ENCODE data around the gene STAT5B. TPM values are rescaled to one million over a fixed set of nuclear protein-coding genes. Genes with fewer than 3 reads are reported as not detected.

Gene STAT5B
- total and polyA plus RNA-seq, 2 donors (not counting 1 experiment from before 2014, with no cell fraction given): 24.4 to 29.6 TPM

DNA sequence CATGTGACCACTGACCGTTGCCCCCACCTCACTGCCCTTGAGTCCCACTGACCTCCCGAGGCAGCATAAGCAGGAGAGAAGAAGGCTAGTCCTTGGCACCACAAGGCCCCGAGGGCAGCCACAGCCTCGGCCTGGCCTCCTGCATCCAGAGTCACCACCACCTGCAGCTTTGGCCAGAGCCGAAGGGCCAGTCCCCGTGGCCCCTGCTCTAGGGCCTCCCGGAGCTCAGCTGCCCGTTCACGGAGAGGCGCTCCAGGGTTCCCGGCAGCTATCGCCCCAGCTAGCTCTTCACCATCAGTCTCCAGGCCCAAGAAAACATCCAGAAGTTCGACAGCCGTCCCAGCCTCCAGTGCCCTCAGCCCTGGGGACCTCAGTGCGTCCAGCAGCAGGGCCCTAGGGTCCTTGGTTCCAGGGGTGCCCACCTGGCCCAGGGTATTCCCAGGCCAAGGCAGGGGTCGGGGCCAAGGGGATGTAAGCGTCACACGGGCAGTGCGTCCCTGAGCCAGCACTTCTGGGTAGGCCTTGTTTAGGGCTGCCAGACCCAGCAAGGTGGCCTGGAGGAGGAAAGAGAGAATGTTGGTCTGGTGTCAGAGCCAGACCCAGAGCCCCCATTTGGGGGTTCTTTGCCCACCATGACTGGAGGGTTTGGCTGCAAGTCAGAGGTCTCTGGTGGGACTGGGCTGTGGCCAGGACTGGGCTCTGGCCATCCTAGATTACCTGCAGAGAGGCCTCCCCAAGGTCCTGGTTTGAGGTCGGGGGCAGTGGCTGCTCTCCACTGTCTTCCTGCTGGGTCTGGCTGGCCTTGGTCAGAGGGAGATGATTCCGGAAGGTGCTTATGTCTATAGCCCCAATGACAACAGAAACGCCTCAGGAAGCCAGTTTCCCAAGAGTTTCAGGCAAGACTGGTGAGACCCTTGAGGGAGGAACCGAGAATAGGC lies 83.7 kb downstream of the STAT5B start:
- no peak overlapping the region for H3K4me2 ChIP-seq (ENCODE audit: extremely low read depth, insufficient read depth, low read length)
- no peak overlapping the region for H3K27ac ChIP-seq (ENCODE audit: insufficient read depth, low read length)
- H3K4me3 ChIP-seq (replicated peaks in 1 of 4; ENCODE audit: control extremely low read depth in 1 of 4, insufficient read depth in 1 of 4, low read depth in 3 of 4, low read length in 4 of 4): no peak overlapping the region
- no peaks in the 10 kb centered on the region for H3K36me3 ChIP-seq (ENCODE audit: control insufficient read depth, insufficient read depth, low read length)
- TF ChIP-seq, protein P1, sequence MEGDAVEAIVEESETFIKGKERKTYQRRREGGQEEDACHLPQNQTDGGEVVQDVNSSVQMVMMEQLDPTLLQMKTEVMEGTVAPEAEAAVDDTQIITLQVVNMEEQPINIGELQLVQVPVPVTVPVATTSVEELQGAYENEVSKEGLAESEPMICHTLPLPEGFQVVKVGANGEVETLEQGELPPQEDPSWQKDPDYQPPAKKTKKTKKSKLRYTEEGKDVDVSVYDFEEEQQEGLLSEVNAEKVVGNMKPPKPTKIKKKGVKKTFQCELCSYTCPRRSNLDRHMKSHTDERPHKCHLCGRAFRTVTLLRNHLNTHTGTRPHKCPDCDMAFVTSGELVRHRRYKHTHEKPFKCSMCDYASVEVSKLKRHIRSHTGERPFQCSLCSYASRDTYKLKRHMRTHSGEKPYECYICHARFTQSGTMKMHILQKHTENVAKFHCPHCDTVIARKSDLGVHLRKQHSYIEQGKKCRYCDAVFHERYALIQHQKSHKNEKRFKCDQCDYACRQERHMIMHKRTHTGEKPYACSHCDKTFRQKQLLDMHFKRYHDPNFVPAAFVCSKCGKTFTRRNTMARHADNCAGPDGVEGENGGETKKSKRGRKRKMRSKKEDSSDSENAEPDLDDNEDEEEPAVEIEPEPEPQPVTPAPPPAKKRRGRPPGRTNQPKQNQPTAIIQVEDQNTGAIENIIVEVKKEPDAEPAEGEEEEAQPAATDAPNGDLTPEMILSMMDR (conservative IDR thresholded peaks at IDR 0.05 in 1 of 2, IDR thresholded peaks at IDR 0.05 in 1 of 2; ENCODE audit: low read depth in 1 of 2, low read length in 2 of 2): no peak
- TF ChIP-seq EZH2 (IDR thresholded peaks at IDR 0.05; ENCODE audit: low read length, missing control alignments): no peak
- no peaks in the 10 kb centered on the region for H3K79me2 ChIP-seq (ENCODE audit: control insufficient read depth, insufficient read depth, low read length)
- H3K27me3 ChIP-seq (ENCODE audit: control insufficient read depth, insufficient read depth, low read length): no peaks in the 10 kb centered on the region
- no peaks in the 10 kb centered on the region for H3K4me1 ChIP-seq (ENCODE audit: control insufficient read depth, extremely low read depth, insufficient read depth, low read length)
- H4K20me1 ChIP-seq (ENCODE audit: control insufficient read depth, extremely low read depth, insufficient read depth, low read length): no peaks in the 10 kb centered on the region
- no peak overlapping the region for H2AFZ ChIP-seq (ENCODE audit: low read length)
- DNase-seq (ENCODE audit: low read depth in 2 of 2): no peak
- no peaks in the 10 kb centered on the region for H3K9me3 ChIP-seq (ENCODE audit: control insufficient read depth, insufficient read depth, low read depth, low read length)
- H3K9ac ChIP-seq (ENCODE audit: insufficient read depth, low read length): no peak overlapping the region

DNA sequence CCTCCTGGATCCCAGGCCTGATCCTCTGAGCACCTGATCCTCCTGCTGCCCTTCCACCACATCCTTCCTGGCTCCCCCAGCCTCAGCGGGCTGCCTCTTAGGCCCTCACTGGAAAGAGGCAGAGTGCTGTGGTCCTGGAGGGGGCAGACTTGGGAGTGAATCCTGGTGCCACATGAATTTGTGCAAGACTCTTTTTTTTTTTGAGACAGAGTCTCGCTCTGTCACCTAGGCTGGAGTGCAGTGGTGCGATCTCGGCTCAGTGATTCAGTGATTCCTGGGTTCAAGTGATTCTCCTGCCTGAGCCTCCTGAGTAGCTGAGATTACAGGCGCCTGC lies 84.9 kb downstream of the STAT5B start:
- TF ChIP-seq, protein P1 (conservative IDR thresholded peaks at IDR 0.05 in 1 of 2, IDR thresholded peaks at IDR 0.05 in 1 of 2; ENCODE audit: low read depth in 1 of 2, low read length in 2 of 2): no peak
- TF ChIP-seq EZH2 (IDR thresholded peaks at IDR 0.05; ENCODE audit: low read length, missing control alignments): no peak
- no peak overlapping the region for H3K4me3 ChIP-seq (replicated peaks in 1 of 4; ENCODE audit: control extremely low read depth in 1 of 4, insufficient read depth in 1 of 4, low read depth in 3 of 4, low read length in 4 of 4)
- no peaks in the 10 kb centered on the region for H3K27me3 ChIP-seq (ENCODE audit: control insufficient read depth, insufficient read depth, low read length)
- no peaks in the 10 kb centered on the region for H3K4me1 ChIP-seq (ENCODE audit: control insufficient read depth, extremely low read depth, insufficient read depth, low read length)
- H3K36me3 ChIP-seq (ENCODE audit: control insufficient read depth, insufficient read depth, low read length): no peaks in the 10 kb centered on the region
- no peak overlapping the region for H2AFZ ChIP-seq (ENCODE audit: low read length)
- no peaks in the 10 kb centered on the region for H3K79me2 ChIP-seq (ENCODE audit: control insufficient read depth, insufficient read depth, low read length)
- no peak overlapping the region for H3K4me2 ChIP-seq (ENCODE audit: extremely low read depth, insufficient read depth, low read length)
- no peak for DNase-seq (ENCODE audit: low read depth in 2 of 2)
- no peak overlapping the region for H3K9ac ChIP-seq (ENCODE audit: insufficient read depth, low read length)
- H4K20me1 ChIP-seq (ENCODE audit: control insufficient read depth, extremely low read depth, insufficient read depth, low read length): no peaks in the 10 kb centered on the region
- no peaks in the 10 kb centered on the region for H3K9me3 ChIP-seq (ENCODE audit: control insufficient read depth, insufficient read depth, low read depth, low read length)
- H3K27ac ChIP-seq (ENCODE audit: insufficient read depth, low read length): no peak overlapping the region

DNA sequence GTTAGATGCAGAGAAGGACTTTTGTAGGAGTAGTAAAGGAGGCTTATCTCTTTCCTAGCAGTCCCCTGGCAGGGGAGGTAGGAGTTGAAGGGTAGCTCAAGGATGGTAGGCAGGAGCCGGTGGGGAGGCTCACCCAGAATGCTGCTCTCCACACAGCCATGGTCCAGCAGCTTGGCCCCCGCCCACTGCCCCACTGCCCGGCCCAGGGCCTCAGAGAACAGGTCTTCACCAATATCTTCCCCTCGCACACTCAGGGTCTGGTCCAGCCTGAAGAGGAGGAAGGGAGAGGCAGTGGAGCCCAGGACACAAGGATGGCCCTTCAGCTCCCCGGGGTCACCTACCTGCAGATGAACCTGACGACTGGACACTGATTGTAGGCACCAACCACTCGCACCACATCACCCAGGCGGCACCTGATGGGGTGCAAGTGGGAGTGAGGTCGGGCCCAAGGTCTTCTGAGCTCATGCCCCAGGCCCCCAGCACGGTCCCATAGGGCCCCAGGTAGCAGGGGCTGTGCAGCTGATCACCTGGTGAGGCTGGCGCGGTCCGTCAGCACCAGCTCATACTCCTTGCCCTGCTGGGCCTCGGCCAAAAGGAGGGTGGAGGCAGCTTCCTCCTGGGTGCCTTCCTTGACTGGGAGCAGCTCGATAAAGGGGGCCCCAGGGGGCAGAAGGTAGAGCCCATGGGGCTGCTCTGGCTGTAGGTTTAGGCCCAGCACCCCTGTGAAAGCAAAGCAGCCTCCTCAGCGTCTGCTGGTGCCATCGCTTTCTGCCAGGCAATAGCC lies 85.5 kb downstream of the STAT5B start:
- Histone ChIP-seq H4K20me1 (ENCODE audit: control insufficient read depth, extremely low read depth, insufficient read depth, low read length) (no peaks in the 10 kb centered on the region), H3K4me2 (ENCODE audit: extremely low read depth, insufficient read depth, low read length) (no peak overlapping the region), H3K4me1 (ENCODE audit: control insufficient read depth, extremely low read depth, insufficient read depth, low read length) (no peaks in the 10 kb centered on the region), H3K36me3 (ENCODE audit: control insufficient read depth, insufficient read depth, low read length) (no peaks in the 10 kb centered on the region), H2AFZ (ENCODE audit: low read length) (no peak overlapping the region), H3K27me3 (ENCODE audit: control insufficient read depth, insufficient read depth, low read length) (no peaks in the 10 kb centered on the region), H3K9me3 (ENCODE audit: control insufficient read depth, insufficient read depth, low read depth, low read length) (no peaks in the 10 kb centered on the region), H3K4me3 (replicated peaks in 1 of 4; ENCODE audit: control extremely low read depth in 1 of 4, insufficient read depth in 1 of 4, low read depth in 3 of 4, low read length in 4 of 4) (no peak overlapping the region), H3K27ac (ENCODE audit: insufficient read depth, low read length) (no peak overlapping the region), H3K9ac (ENCODE audit: insufficient read depth, low read length) (no peak overlapping the region), H3K79me2 (ENCODE audit: control insufficient read depth, insufficient read depth, low read length) (no peaks in the 10 kb centered on the region)
- DNase-seq (ENCODE audit: low read depth in 2 of 2): no peak
- TF ChIP-seq, protein P1 (conservative IDR thresholded peaks at IDR 0.05 in 1 of 2, IDR thresholded peaks at IDR 0.05 in 1 of 2; ENCODE audit: low read depth in 1 of 2, low read length in 2 of 2): no peak
- TF ChIP-seq EZH2 (IDR thresholded peaks at IDR 0.05; ENCODE audit: low read length, missing control alignments): no peak

Measured in fibroblast of lung (primary cell).